Raji (cell line): ENCODE results near the gene MRFAP1.

Experiments
- POLR2A ChIP-seq: IDR thresholded peaks from 2 replicates; pipeline ENCODE4 v1.6.1; 2011; ENCODE audit warnings: low read depth, low read length, control low read depth; ENCODE audit not compliant: insufficient read depth

Gene MRFAP1

GRCh38 chr4:6606465-6607235, 33.8 kb upstream of the MRFAP1 start:
- TF ChIP-seq POLR2A, result no peak

- no peak for TF ChIP-seq POLR2A
Measured at GRCh38 chr4:6607368-6608055, 33.0 kb upstream of the MRFAP1 start.

GRCh38 chr4:6608758-6609414, 31.6 kb upstream of the MRFAP1 start:
- TF ChIP-seq POLR2A, result no peak

- no peak for TF ChIP-seq POLR2A
Measured at GRCh38 chr4:6609415-6610079, 30.9 kb upstream of the MRFAP1 start.

DNA sequence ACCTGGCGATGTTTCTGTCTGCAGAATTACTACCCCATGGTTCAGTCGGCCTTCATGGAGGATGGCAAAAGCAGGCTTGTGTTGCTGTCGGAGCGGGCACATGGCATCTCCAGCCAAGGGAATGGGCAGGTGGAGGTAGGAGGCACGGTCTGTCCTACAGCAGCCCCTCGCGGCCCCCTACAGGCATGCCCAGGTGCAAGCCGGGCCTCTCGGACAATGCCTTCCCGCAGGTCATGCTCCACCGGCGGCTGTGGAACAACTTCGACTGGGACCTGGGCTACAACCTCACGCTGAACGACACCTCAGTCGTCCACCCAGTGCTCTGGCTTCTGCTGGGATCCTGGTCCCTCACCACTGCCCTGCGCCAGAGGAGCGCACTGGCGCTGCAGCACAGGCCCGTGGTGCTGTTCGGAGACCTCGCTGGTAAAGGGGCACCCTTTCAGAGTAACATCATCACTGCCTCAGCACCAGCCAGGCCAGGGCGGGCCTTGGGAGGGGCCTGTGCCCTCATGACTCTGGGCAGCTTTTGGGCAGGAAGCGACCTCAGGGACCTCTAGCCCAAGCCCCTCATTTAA, 29.5 kb upstream of the MRFAP1 start:
- no peak for TF ChIP-seq POLR2A

DNA sequence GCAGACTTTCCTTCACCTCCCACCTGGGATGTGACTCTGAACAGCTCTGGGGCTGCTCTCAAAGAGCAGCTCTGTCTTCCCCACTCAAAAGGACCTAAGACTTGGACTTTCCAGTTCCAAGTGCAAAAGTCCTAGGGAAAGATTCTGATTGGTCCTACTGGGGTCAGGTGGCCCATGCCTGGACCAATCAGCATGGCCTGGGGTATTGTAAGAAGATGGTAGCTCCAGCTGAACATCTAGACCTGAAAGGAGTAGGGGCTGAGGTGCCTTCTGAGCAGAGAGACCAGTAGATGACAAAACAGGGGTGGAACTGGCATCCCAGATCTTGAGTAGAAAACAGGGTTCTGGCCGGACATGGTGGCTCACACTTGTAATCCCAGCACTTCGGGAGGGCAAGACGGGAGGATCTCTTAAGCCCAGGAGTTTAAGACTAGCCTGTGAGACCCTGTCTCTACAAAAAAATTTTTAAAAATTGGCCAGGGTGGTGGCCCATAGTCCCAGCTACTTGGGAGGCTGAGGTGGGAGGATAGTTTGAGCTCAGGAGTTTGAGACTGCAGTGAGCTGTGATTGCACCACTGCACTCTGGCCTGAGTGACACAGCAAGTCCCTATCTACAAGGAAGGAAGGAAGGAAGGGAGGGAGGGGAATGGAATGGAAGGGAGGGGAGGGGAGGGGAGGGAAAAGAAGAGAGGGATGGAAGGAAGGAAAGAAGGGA, 27.4 kb upstream of the MRFAP1 start:
- TF ChIP-seq POLR2A, result no peak

DNA sequence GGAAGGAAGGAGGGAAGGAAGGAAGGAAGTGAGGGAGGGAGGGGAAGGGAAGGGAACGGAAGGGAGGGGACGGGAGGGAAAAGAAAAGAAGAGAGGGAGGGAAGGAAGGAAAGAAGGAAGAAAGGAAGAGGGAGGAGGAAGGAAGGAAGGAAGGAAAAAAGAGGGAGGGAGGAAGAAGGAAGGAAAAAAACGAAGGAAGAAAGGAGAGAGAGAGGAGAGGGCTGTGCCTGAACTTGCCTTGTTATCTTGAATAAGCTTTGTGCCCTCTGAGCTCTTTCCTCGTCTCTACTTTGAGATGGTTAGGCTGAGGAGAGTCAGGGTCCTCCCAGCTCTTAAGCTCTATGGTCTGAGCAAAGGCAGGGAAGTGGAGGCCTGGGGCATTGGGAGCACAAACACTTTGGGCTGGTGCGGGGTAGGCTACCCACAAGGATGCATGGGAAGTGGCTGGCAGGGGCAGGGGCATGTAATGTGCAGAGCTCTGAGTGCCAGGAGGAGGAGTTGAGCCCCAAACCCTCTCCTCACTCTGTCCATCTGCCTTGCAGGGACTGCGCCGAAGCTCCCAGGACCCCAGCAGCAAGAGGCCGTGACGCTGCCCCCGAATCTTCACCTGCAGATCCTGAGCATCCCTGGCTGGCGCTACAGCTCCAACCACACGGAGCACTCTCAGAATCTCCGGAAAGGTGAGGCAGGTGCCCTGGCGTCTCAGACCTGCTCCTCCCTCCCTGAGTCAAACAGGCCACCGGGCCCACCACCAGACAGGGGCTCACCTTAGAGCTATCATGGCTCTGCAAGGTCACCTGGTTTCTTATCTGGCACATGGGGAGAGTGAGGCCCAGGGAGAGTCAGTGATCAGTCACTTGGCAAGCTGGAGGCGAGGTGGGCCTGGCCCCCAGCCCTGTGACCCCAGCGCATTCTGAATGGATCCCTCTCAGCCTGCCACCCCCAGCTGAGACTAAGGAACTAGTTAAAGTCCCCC, 26.5 kb upstream of the MRFAP1 start:
- no peak for TF ChIP-seq POLR2A

GRCh38 chr4:6614701-6615230, 25.7 kb upstream of the MRFAP1 start:
- TF ChIP-seq POLR2A, result no peak

DNA sequence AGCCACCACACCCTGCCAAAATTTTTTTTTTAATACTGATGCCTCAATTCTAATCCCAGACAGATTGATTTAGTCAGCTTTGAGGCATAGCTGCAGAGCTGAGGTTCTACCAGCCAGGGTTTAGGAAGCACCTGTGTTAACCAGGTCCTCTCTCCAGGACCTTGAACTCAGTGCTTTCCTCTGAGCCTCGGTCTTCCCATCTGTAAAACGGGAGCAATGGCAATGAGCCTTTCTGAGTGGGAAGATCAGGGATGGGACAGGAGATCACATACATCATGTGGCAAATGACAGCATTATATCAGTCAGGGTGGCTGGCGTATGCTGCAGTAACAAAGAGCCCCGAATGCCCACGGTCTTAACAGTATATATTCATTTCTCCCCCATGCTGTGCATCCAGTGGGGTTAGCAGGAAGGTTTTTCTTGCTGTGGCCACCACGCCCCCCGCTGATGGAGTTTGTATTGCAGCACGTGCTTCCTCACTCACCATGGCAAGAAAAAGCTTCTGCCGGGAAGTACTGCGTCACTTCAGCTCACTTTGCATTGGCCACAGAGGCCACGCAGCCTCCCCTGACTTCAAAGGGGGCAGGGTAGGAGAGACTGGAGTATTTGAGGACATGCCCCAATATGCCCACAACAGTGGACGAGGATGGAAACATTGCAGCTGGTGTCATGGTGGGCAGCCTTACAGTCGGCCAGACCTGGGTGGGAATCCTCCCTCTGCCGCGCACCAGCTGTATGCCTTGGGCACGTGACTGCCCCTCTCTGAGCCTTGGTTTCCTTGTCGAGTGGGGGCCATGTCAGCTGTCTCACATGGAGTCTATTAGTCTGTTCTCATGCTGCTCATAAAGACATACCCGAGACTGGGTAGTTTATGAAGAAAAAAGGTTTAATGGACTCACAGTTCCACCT, 24.1 kb upstream of the MRFAP1 start:
- TF ChIP-seq POLR2A, result no peak

- TF ChIP-seq POLR2A, result no peak
Measured at GRCh38 chr4:6617246-6617645, 23.2 kb upstream of the MRFAP1 start.

- TF ChIP-seq POLR2A, result no peak
Measured at GRCh38 chr4:6618386-6619115, 21.9 kb upstream of the MRFAP1 start.

GRCh38 chr4:6619116-6619465, 21.4 kb upstream of the MRFAP1 start:
- TF ChIP-seq POLR2A, result no peak
